ENCODE measurements around the gene KLHDC8A. TPM values are rescaled to one million over a fixed set of nuclear protein-coding genes. Genes with fewer than 3 reads are reported as not detected.
A peak's percentile ranks its signal among the peaks of the same experiment; 100 is the strongest.

KLHDC8A gene
- total RNA-seq, 2 donors from 2014 or later: 0.78 to 8.6 TPM

GRCh38 chr1:205321959-205322283 is 34.8 kb downstream of the KLHDC8A start:
- intact Hi-C loops (cut with DNase I): no loop called here
- no peak overlapping the region for H3K4me3 ChIP-seq
- no peaks in the 10 kb centered on the region for H3K27me3 ChIP-seq
- no peaks in the 10 kb centered on the region for H3K36me3 ChIP-seq (replicated peaks in 1 of 2; ENCODE audit: insufficient read depth in 1 of 2, low read depth in 2 of 2)
- H3K27ac ChIP-seq: peak overlapping the region; percentile 71 to 95 (median 92)
- DNase-seq (no peak), ATAC-seq (no peak)
- peaks cover 67% of the 10 kb centered on the region for H3K4me1 ChIP-seq
- 43 to 75% methylated on average over 2 to 5 of the region's 5 CpGs for WGBS, 2 donors
- no peaks in the 10 kb centered on the region for H3K9me3 ChIP-seq
- TF ChIP-seq POLR2A (IDR thresholded peaks at IDR 0.05) (no peak), CTCF (IDR thresholded peaks at IDR 0.05) (no peak)

GRCh38 chr1:205321162-205321958 is 35.4 kb downstream of the KLHDC8A start, which contains the start of gene NUAK2:
Gene NUAK2 (minus strand): TSS chr1:205321745. CDS start chr1:205321628, 117 bp downstream.
- TF ChIP-seq POLR2A (IDR thresholded peaks at IDR 0.05) (peak; percentile 91 to 97 (median 95)), CTCF (IDR thresholded peaks at IDR 0.05) (peak in 4 of 7 experiments; percentile 17 to 35 (median 30))
- Histone ChIP-seq H3K27me3 (no peaks in the 10 kb centered on the region), H3K4me1 (peaks cover 72% of the 10 kb centered on the region), H3K27ac (peak within 1 kb of the TSS; percentile 71 to 95 (median 92)), H3K36me3 (replicated peaks in 1 of 2; ENCODE audit: insufficient read depth in 1 of 2, low read depth in 2 of 2) (no peaks in the 10 kb centered on the region), H3K9me3 (no peaks in the 10 kb centered on the region), H3K4me3 (peak within 1 kb of the TSS; percentile 79 to 84)
- WGBS, 2 donors: 1% methylated on average over 18 to 75 of the region's 75 CpGs
- ATAC-seq (peak; percentile 73), DNase-seq (peak; percentile 93 to 97 (median 94))
- intact Hi-C loops (cut with DNase I): no loop called here

DNA sequence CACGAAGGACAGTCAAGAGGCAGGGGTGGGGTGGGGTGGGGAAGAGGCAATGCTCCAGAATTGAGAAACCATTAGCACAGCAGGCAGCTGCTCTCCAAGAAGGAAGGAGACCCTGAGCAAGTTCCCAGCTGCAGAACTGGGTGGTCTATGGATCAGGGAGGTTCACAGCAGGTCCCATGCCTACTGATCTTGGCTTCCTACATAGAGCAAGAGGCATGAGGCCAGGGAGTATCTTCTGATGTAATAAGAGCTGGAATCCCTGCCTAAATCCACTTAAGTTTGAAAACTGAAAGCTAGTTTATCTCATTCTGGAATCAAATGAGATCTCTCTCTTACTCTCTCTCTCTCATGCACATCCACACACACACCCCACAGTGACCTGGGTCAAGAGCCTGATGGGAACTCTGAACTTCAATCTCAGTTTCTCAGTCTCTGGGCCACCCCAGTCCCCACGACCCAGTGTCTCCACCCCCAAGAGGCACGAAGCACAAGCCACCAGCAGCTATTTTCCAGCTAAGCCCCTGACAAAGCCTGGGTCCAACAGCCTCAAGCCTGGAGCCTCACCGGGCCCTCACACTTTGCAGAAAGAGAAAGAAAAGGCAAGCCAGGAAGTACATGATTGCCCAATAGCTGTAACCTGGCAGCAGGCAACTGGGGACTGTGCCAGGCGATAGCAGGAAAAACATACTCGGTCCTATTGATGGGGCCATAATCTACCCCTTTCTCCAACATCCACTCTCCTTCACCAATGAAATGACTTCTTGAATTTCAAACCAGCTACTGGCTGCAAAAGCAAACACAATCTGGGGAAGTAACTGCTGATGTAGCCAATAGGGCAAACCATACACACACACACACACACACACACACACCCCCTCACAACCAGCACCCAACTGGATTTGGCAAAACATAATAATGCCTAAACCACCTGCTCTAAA is 37.4 kb downstream of the KLHDC8A start:
- Histone ChIP-seq H3K9me3 (no peaks in the 10 kb centered on the region), H3K4me3 (no peak overlapping the region), H3K4me1 (peaks cover 82% of the 10 kb centered on the region), H3K36me3 (replicated peaks in 1 of 2; ENCODE audit: insufficient read depth in 1 of 2, low read depth in 2 of 2) (no peaks in the 10 kb centered on the region), H3K27ac (peak overlapping the region; percentile 60 to 95 (median 92)), H3K27me3 (no peaks in the 10 kb centered on the region)
- 6% methylated on average over 6 of the region's 6 CpGs for WGBS, 2 donors
- ATAC-seq: peak; percentile 59
- TF ChIP-seq CTCF (IDR thresholded peaks at IDR 0.05) (no peak), POLR2A (IDR thresholded peaks at IDR 0.05) (peak in 2 of 3 donors; percentile 44 to 49)
- intact Hi-C loops (cut with DNase I): no loop called here
- DNase-seq: peak; percentile 89 to 95 (median 94)

- ATAC-seq (no peak), DNase-seq (peak in 2 of 4 donors; percentile 41 to 57)
- intact Hi-C loops (cut with DNase I): no loop called here
- 30% methylated on average over 5 to 6 of the region's 6 CpGs for WGBS, 2 donors
- Histone ChIP-seq H3K27ac (peak overlapping the region; percentile 60 to 95 (median 92)), H3K4me1 (peaks cover 85% of the 10 kb centered on the region), H3K27me3 (no peaks in the 10 kb centered on the region), H3K36me3 (replicated peaks in 1 of 2; ENCODE audit: insufficient read depth in 1 of 2, low read depth in 2 of 2) (no peaks in the 10 kb centered on the region), H3K4me3 (no peak overlapping the region), H3K9me3 (no peaks in the 10 kb centered on the region)
- TF ChIP-seq CTCF (IDR thresholded peaks at IDR 0.05) (no peak), POLR2A (IDR thresholded peaks at IDR 0.05) (no peak)
Measured at GRCh38 chr1:205318231-205318991, 38.3 kb downstream of the KLHDC8A start.
